Measurements from ENCODE around the gene RIN2.
"Not testable (repeated sequence)": the region's sequence is repeated elsewhere in the genome, so short reads cannot be mapped to it uniquely, and the experiment has no call there.

RIN2 gene

GRCh38 chr20:19740512-19740911, 17.5 kb upstream of the RIN2 start:
- DNase-seq: no peak

GRCh38 chr20:19741924-19742323, 16.1 kb upstream of the RIN2 start:
- DNase-seq: no peak

GRCh38 chr20:19742974-19743639, 15.0 kb upstream of the RIN2 start:
- no peak for DNase-seq

- no peak for DNase-seq
Measured at GRCh38 chr20:19743640-19743995, 14.4 kb upstream of the RIN2 start.

- DNase-seq: no peak
Measured at GRCh38 chr20:19745106-19745505, 13.0 kb upstream of the RIN2 start.

GRCh38 chr20:19745584-19745983, 12.5 kb upstream of the RIN2 start:
- DNase-seq: no peak

GRCh38 chr20:19746396-19746795, 11.7 kb upstream of the RIN2 start:
- DNase-seq: no peak

- no peak for DNase-seq
Measured at GRCh38 chr20:19747903-19748302, 10.2 kb upstream of the RIN2 start.

GRCh38 chr20:19748681-19749080, 9.4 kb upstream of the RIN2 start:
- no peak for DNase-seq

- no peak for DNase-seq
Measured at GRCh38 chr20:19749618-19750071, 8.4 kb upstream of the RIN2 start.

GRCh38 chr20:19750101-19750606, 7.9 kb upstream of the RIN2 start:
- no peak for DNase-seq

GRCh38 chr20:19750907-19751636, 7.0 kb upstream of the RIN2 start:
- no peak for DNase-seq

GRCh38 chr20:19754201-19754600, 3.9 kb upstream of the RIN2 start:
- DNase-seq: not testable (repeated sequence)

GRCh38 chr20:19756761-19757486, 1.1 kb upstream of the RIN2 start:
- peak; percentile 69 for DNase-seq

GRCh38 chr20:19757487-19758132, 448 bp upstream of the RIN2 start:
- DNase-seq: peak; percentile 90

GRCh38 chr20:19758501-19759331, 658 bp downstream of the RIN2 start:
- no peak for DNase-seq

GRCh38 chr20:19760371-19760721, 2.3 kb downstream of the RIN2 start:
- DNase-seq: no peak

GRCh38 chr20:19761326-19761725, 3.3 kb downstream of the RIN2 start:
- no peak for DNase-seq

- no peak for DNase-seq
Measured at GRCh38 chr20:19761841-19762240, 3.8 kb downstream of the RIN2 start.

GRCh38 chr20:19764207-19764606, 6.1 kb downstream of the RIN2 start:
- no peak for DNase-seq

- peak; percentile 14 for DNase-seq
Measured at GRCh38 chr20:19765266-19765665, 7.2 kb downstream of the RIN2 start.

GRCh38 chr20:19765913-19766312, 7.9 kb downstream of the RIN2 start:
- DNase-seq: no peak

All from DMS53 (cell line).